ENCODE results near the gene DPEP2NB. TPM values are rescaled to one million over a fixed set of nuclear protein-coding genes. Genes with fewer than 3 reads are reported as not detected.

Gene DPEP2NB
- total RNA-seq, 4 donors from 2014 or later = not detected

DNA sequence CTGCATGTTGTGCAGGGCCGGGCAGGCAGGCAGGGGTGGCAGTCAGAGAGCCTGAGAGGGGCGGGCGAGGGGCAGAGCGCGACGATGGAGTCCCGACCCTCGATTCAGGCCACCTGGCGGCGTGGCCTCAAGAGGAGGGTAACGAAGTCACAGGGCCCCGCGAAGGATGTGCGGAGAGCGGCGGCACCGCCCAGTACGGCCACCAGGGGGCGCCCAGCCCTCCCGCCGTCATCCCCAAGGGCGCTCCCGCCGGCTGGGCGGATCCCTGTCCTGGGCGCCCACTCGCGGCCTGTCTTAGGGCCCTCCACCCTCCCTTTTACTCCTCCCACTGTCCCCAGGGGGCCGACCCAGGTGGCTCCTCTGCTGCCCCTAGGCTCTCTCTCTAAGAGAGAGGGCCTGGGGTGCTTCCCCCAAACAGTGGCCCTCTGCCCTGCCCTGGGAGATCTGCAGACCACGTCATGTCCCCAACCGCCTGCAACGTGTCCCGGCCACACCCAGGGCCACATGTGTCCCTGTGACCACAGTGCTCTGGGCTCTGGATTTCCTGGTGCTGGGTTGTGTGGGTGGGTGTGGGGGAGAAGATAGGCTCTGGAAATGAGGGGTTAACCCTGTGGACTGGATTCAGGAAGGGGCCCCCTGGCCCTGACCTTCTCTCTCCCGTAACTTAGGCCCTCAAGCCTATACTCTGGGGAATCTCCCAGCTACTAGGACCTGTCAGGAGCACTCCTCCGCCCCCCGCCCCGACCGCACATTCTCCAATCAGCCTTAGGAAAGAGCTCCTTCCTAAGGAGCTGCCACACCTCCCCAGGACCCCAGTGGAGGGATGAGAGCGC is 22.3 kb downstream of the DPEP2NB start:
- peak; percentile 85 to 88 for DNase-seq (ENCODE audit: low spot score in 2 of 2)
- no peak for TF ChIP-seq POLR2AphosphoS5 (IDR thresholded peaks at IDR 0.05)
- TF ChIP-seq, protein P1, sequence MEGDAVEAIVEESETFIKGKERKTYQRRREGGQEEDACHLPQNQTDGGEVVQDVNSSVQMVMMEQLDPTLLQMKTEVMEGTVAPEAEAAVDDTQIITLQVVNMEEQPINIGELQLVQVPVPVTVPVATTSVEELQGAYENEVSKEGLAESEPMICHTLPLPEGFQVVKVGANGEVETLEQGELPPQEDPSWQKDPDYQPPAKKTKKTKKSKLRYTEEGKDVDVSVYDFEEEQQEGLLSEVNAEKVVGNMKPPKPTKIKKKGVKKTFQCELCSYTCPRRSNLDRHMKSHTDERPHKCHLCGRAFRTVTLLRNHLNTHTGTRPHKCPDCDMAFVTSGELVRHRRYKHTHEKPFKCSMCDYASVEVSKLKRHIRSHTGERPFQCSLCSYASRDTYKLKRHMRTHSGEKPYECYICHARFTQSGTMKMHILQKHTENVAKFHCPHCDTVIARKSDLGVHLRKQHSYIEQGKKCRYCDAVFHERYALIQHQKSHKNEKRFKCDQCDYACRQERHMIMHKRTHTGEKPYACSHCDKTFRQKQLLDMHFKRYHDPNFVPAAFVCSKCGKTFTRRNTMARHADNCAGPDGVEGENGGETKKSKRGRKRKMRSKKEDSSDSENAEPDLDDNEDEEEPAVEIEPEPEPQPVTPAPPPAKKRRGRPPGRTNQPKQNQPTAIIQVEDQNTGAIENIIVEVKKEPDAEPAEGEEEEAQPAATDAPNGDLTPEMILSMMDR (IDR thresholded peaks at IDR 0.05) = peak; percentile 96 to 99
- WGBS = 27% methylated on average over 12 of the region's 39 CpGs
- no peaks in the 10 kb centered on the region for H3K27me3 ChIP-seq
- H3K4me1 ChIP-seq = peaks cover 15% of the 10 kb centered on the region
- H3K9me3 ChIP-seq = no peaks in the 10 kb centered on the region
- H3K36me3 ChIP-seq = no peaks in the 10 kb centered on the region
- H3K27ac ChIP-seq = peak overlapping the region; percentile 4
- H3K4me3 ChIP-seq = peak overlapping the region; percentile 39

DNA sequence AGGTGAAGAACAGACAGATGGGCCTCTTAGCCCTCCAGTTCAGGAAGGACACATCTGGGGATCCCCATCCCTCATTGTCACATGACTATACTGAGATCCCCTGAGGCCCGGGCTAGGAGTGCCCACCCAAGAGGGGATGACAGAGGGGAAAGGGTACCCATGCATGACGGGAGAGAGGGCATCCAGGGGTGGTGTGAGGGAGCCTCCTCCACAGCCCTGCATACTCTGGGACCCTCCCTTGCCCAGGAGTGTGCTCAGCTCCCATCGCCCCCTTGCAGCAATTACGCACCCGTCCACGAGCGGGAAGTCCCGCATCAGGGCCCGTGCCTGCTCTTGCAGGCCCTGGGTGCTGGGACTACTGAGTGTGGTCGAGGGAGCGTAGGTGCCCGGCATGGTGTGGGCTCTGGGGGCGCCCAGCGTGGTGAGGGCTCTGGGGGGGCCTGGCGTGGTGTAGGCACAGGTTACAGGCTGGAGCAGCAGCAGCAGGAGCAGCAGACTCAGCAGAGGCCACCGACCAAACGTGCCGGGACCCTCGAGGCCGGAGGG is 23.0 kb downstream of the DPEP2NB start:
- Histone ChIP-seq H3K27me3 (no peaks in the 10 kb centered on the region), H3K9me3 (no peaks in the 10 kb centered on the region), H3K36me3 (no peaks in the 10 kb centered on the region), H3K4me1 (peaks cover 15% of the 10 kb centered on the region), H3K4me3 (peak overlapping the region; percentile 39), H3K27ac (no peak overlapping the region)
- no peak for DNase-seq (ENCODE audit: low spot score in 2 of 2)
- 32% methylated on average over 8 of the region's 20 CpGs for WGBS
- no peak for TF ChIP-seq POLR2A (IDR thresholded peaks at IDR 0.05)
- no peak for TF ChIP-seq POLR2AphosphoS5 (IDR thresholded peaks at IDR 0.05)
- TF ChIP-seq, protein P1 (IDR thresholded peaks at IDR 0.05) = no peak
- no peak for TF ChIP-seq EP300 (IDR thresholded peaks at IDR 0.05)

DNA sequence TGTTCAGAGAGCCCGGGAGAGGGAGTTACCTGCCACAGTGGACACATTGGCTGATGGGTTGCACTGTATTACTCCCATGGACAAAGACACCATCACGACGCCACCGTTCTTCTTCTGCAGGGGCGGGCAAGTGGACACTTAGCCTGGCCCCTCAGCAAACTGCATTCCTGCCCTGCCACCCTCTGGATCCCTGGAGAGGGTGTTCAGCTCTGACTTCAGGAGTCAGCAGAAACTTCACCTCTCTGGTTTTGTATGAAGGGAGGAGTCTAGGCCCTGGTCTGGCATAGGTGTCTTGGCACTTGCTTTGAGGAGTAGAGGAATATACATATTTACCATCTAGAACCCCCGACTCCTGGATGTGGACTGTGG is 25.7 kb downstream of the DPEP2NB start:
- no peak for DNase-seq (ENCODE audit: low spot score in 2 of 2)
- H3K4me3 ChIP-seq = no peak overlapping the region
- peaks cover 15% of the 10 kb centered on the region for H3K4me1 ChIP-seq
- H3K36me3 ChIP-seq = no peaks in the 10 kb centered on the region
- no peaks in the 10 kb centered on the region for H3K9me3 ChIP-seq
- WGBS = 87% methylated on average over 6 of the region's 6 CpGs
- H3K27ac ChIP-seq = no peak overlapping the region
- H3K27me3 ChIP-seq = no peaks in the 10 kb centered on the region
- TF ChIP-seq POLR2AphosphoS5 (IDR thresholded peaks at IDR 0.05) = no peak
- TF ChIP-seq EP300 (IDR thresholded peaks at IDR 0.05) = no peak
- TF ChIP-seq, protein P1 (IDR thresholded peaks at IDR 0.05) = no peak

DNA sequence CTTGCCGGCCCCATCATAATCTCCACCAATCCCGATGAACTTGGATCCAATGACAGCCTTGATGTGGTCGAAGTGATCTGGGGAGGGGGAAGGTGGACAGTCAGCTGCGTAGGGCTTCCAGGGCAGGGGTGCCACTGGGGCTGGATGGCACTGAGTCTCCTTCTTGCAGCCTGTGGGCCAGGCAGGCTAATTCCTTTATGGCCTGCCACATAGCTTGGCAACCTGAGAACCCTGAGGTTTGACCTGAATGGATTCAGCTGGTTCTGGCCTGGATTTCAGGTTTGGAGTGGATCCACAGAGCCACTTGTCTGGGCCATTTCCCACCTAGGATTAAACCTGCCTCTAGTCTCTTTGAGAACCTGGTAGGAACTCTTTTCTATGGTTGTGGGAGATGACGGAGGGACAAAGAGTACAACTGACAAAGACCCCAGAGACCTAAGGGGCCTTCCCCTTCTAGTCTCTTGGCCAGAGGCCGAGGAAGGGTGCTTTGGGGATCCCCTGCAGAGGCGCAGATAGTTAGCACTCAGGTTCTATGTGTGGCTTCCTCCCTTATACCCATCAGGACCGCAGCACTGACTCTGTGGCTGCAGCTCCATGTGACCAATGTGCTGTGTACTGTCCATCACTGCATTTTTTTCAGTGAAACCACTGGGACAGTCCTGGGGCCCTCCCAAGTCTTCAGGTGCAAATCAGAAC is 26.2 kb downstream of the DPEP2NB start:
- TF ChIP-seq, protein P1 (IDR thresholded peaks at IDR 0.05) = no peak
- TF ChIP-seq POLR2AphosphoS5 (IDR thresholded peaks at IDR 0.05) = no peak
- TF ChIP-seq POLR2A (IDR thresholded peaks at IDR 0.05) = no peak
- no peak for TF ChIP-seq EP300 (IDR thresholded peaks at IDR 0.05)
- Histone ChIP-seq H3K27me3 (no peaks in the 10 kb centered on the region), H3K9me3 (no peaks in the 10 kb centered on the region), H3K4me3 (no peak overlapping the region), H3K27ac (no peak overlapping the region), H3K4me1 (peaks cover 15% of the 10 kb centered on the region), H3K36me3 (no peaks in the 10 kb centered on the region)
- WGBS = 91% methylated on average over 7 of the region's 8 CpGs
- no peak for DNase-seq (ENCODE audit: low spot score in 2 of 2)

DNA sequence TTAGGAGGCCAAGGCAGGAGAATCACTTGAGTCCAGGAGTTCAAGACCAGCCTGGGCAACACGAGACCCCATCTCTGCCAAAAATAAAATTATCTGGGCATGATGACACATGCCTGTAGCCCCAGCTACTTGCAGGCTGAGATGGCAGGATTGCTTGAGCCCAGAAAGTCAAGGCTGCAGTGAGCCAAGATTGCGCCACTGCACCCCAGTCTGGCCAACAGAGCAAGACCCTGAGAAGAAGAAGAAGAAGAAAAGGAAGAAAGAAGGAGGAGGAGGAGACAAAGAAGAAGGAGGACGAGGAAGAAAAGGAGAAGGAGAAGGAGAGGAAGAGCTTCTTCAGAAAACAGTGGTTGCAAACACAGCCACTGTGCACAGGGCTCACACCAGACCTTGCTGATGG is 27.0 kb downstream of the DPEP2NB start:
- no peak for TF ChIP-seq POLR2A (IDR thresholded peaks at IDR 0.05)
- TF ChIP-seq, protein P1 (IDR thresholded peaks at IDR 0.05) = no peak
- TF ChIP-seq POLR2AphosphoS5 (IDR thresholded peaks at IDR 0.05) = no peak
- TF ChIP-seq EP300 (IDR thresholded peaks at IDR 0.05) = no peak
- WGBS = 72% methylated on average over 3 of the region's 3 CpGs
- Histone ChIP-seq H3K9me3 (no peaks in the 10 kb centered on the region), H3K36me3 (no peaks in the 10 kb centered on the region), H3K4me1 (peaks cover 11% of the 10 kb centered on the region), H3K27me3 (no peaks in the 10 kb centered on the region), H3K4me3 (no peak overlapping the region), H3K27ac (no peak overlapping the region)
- DNase-seq (ENCODE audit: low spot score in 2 of 2) = no peak
